ENCODE measurements around the gene ZNF771. TPM values are rescaled to one million over a fixed set of nuclear protein-coding genes. Genes with fewer than 3 reads are reported as not detected.
"Not testable (repeated sequence)": the region's sequence is repeated elsewhere in the genome, so short reads cannot be mapped to it uniquely, and the experiment has no call there.

The ZNF771 gene
- total and polyA plus RNA-seq, 9 of the 15 experiments (the other 6 are each of a cell fraction or from before 2014, with no cell fraction given): 1.5 to 12.6 (median 4.4) TPM

- POLR2A ChIA-PET: interaction anchor here (0.7 to 1.0 kb wide), 3 partner anchors 27 to 554 kb away, joined by 3 to 4 read pairs (median 3); no protein-coding TSS in a partner anchor
- Histone ChIP-seq H3K4me3 (peak overlapping the region; percentile 87; the same call in 1 of the 2 replicates), H3K4me2 (ENCODE audit: insufficient read depth, low read length) (peak overlapping the region; percentile 76; the same call in 1 of the 2 replicates), H3K36me3 (ENCODE audit: control insufficient read depth, insufficient read depth, low read length) (peaks cover 21% of the 10 kb centered on the region; the same call in 2 of the 3 replicates), H3K79me2 (ENCODE audit: control insufficient read depth, insufficient read depth, low read length) (peaks cover 10% of the 10 kb centered on the region), H3K4me1 (replicated peaks in 1 of 2; ENCODE audit: control insufficient read depth in 2 of 2, insufficient read depth in 2 of 2, low read length in 2 of 2) (peaks cover 29 to 64% of the 10 kb centered on the region in 2 experiments)
- WGBS (ENCODE audit: insufficient coverage, low coverage, missing lambda C conversion rate): 42% methylated on average over 3 of the region's 4 CpGs
- H3K27ac ChIP-seq (ENCODE audit: extremely low read depth, low read depth, low read length); intact Hi-C loops (cut with micrococcal nuclease); H3K9ac ChIP-seq (ENCODE audit: insufficient read depth in 1 of 2, low read depth in 2 of 2, low read length in 2 of 2); H3K9me3 ChIP-seq (replicated peaks; ENCODE audit: control insufficient read depth, insufficient read depth, low read depth, low read length); CTCF ChIA-PET (ENCODE audit: low intra/inter-chr PET ratio); H3K9me1 ChIP-seq (ENCODE audit: control insufficient read depth, insufficient read depth, low read length); DNase-seq (ENCODE audit: extremely low read depth in 1 of 4, low spot score in 3 of 4); H2AFZ ChIP-seq (ENCODE audit: low read depth, low read length); H4K20me1 ChIP-seq (replicated peaks; ENCODE audit: control insufficient read depth, insufficient read depth, low read length); in situ Hi-C loops (cut with MboI); FAIRE-seq; H3K27me3 ChIP-seq (ENCODE audit: control insufficient read depth in 2 of 2, insufficient read depth in 2 of 2, low read length in 2 of 2); ATAC-seq; BruUV-seq (replicated peaks): not testable (repeated sequence)
- peak; percentile 32; the same call in 1 of the 2 replicates for TF ChIP-seq ZNF121 (CRISPR knock-in tag; conservative IDR thresholded peaks at IDR 0.05)
Observed at GRCh38 chr16:30396627-30397026, 10.8 kb upstream of the ZNF771 start.

- H3K9ac ChIP-seq (ENCODE audit: insufficient read depth in 1 of 2, low read depth in 2 of 2, low read length in 2 of 2): peak overlapping the region in 1 of 2 experiments; percentile 62; a peak in 1 of 4 replicates
- in situ Hi-C loops (cut with MboI): no loop called here
- intact Hi-C loops (cut with micrococcal nuclease): no loop called here
- H3K36me3 ChIP-seq (ENCODE audit: control insufficient read depth, insufficient read depth, low read length): peaks cover 21% of the 10 kb centered on the region; the same call in 2 of the 3 replicates
- H3K79me2 ChIP-seq (ENCODE audit: control insufficient read depth, insufficient read depth, low read length): peaks cover 10% of the 10 kb centered on the region
- H3K27ac ChIP-seq (ENCODE audit: extremely low read depth, low read depth, low read length): no peak overlapping the region
- WGBS (ENCODE audit: insufficient coverage, low coverage, missing lambda C conversion rate): 27% methylated on average over 4 of the region's 4 CpGs
- no peak overlapping the region for H3K4me3 ChIP-seq
- ATAC-seq (no peak), DNase-seq (ENCODE audit: extremely low read depth in 1 of 4, low spot score in 3 of 4) (peak in 2 of 4 experiments; percentile 32 to 51), FAIRE-seq (no peak)
- ChIA-PET CTCF (ENCODE audit: low intra/inter-chr PET ratio) (no interaction called here), POLR2A (interaction anchor here (0.6 to 1.0 kb wide), 2 partner anchors 10 to 40 kb away, joined by 3 to 4 read pairs; no protein-coding TSS in a partner anchor)
- no peaks in the 10 kb centered on the region for H3K27me3 ChIP-seq (ENCODE audit: control insufficient read depth in 2 of 2, insufficient read depth in 2 of 2, low read length in 2 of 2)
- no peak overlapping the region for H2AFZ ChIP-seq (ENCODE audit: low read depth, low read length)
- H3K9me1 ChIP-seq (ENCODE audit: control insufficient read depth, insufficient read depth, low read length): no peaks in the 10 kb centered on the region
- BruUV-seq (replicated peaks): no TSS peak
- H3K9me3 ChIP-seq (replicated peaks; ENCODE audit: control insufficient read depth, insufficient read depth, low read depth, low read length): no peaks in the 10 kb centered on the region
- H3K4me2 ChIP-seq (ENCODE audit: insufficient read depth, low read length): no peak overlapping the region
- H4K20me1 ChIP-seq (replicated peaks; ENCODE audit: control insufficient read depth, insufficient read depth, low read length): no peaks in the 10 kb centered on the region
- H3K4me1 ChIP-seq (replicated peaks in 1 of 2; ENCODE audit: control insufficient read depth in 2 of 2, insufficient read depth in 2 of 2, low read length in 2 of 2): peaks cover 33 to 64% of the 10 kb centered on the region in 2 experiments
- TF ChIP-seq ZNF324 (CRISPR knock-in tag; IDR thresholded peaks at IDR 0.05) (no peak), FOXA3 (CRISPR knock-in tag; conservative IDR thresholded peaks at IDR 0.05 in 1 of 2, IDR thresholded peaks at IDR 0.05 in 1 of 2) (no peak), HLTF (IDR thresholded peaks at IDR 0.05) (no peak), HDAC1 (IDR thresholded peaks at IDR 0.05) (0 out of 4 replicates have a peak, but pooled peaks of 1 of the 2 experiments have one; percentile 50), CBX8 (IDR thresholded peaks at IDR 0.05; ENCODE audit: borderline replicate concordance, extremely low read depth, low read depth, low read length, poor library complexity, severe bottlenecking) (no peak), KDM1A (IDR thresholded peaks at IDR 0.05) (peak; percentile 83 to 85), CEBPB (tag; IDR thresholded peaks at IDR 0.05) (no peak), ASH1L (IDR thresholded peaks at IDR 0.05; ENCODE audit: borderline replicate concordance, low read depth, partially characterized antibody) (no peak), SNAPC5 (CRISPR knock-in tag; IDR thresholded peaks at IDR 0.05) (no peak), MXI1 (IDR thresholded peaks at IDR 0.05; ENCODE audit: low read depth, low read length) (no peak), ZBTB34 (CRISPR knock-in tag; IDR thresholded peaks at IDR 0.05) (no peak), ZBTB7A (IDR thresholded peaks at IDR 0.05; ENCODE audit: borderline replicate concordance, control insufficient read depth, low read depth, low read length) (no peak), TEAD4 (IDR thresholded peaks at IDR 0.05; ENCODE audit: low read length) (peak; percentile 45), TEAD4 (CRISPR knock-in tag; IDR thresholded peaks at IDR 0.05; ENCODE audit: borderline replicate concordance) (no peak)
Observed at GRCh38 chr16:30397056-30397455, 10.3 kb upstream of the ZNF771 start.

Data from K562 (cell line).